ENCODE measurements around the gene MERTK.

DNA sequence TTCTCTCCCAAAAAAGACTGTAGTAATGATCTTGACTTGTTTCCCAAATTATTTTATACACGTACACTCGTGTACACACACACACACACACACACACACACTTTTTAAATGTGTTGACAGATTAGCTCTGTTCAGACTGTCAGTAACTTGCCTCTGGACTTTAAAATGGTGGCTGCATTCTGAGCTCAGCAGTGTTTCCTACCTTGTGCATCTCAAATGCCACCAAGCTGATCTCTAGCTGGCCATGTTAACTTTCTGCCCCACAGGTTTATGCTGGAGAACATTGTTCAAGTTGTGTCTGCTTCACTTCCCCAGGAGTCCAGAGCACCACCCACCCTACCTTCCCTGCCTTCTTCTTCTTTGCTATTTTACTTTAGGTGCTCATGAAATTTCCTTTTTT is 83.3 kb downstream of the MERTK start:
- no peak for TF ChIP-seq EZH2 (IDR thresholded peaks at IDR 0.05; ENCODE audit: low read length, missing control alignments)
- TF ChIP-seq, protein P1, sequence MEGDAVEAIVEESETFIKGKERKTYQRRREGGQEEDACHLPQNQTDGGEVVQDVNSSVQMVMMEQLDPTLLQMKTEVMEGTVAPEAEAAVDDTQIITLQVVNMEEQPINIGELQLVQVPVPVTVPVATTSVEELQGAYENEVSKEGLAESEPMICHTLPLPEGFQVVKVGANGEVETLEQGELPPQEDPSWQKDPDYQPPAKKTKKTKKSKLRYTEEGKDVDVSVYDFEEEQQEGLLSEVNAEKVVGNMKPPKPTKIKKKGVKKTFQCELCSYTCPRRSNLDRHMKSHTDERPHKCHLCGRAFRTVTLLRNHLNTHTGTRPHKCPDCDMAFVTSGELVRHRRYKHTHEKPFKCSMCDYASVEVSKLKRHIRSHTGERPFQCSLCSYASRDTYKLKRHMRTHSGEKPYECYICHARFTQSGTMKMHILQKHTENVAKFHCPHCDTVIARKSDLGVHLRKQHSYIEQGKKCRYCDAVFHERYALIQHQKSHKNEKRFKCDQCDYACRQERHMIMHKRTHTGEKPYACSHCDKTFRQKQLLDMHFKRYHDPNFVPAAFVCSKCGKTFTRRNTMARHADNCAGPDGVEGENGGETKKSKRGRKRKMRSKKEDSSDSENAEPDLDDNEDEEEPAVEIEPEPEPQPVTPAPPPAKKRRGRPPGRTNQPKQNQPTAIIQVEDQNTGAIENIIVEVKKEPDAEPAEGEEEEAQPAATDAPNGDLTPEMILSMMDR (conservative IDR thresholded peaks at IDR 0.05 in 1 of 2, IDR thresholded peaks at IDR 0.05 in 1 of 2; ENCODE audit: low read depth in 1 of 2, low read length in 2 of 2): no peak
